Islet precursor cell (in vitro differentiated cells): ENCODE measurements around the gene CAPG.
"Not testable (repeated sequence)": the region's sequence is repeated elsewhere in the genome, so short reads cannot be mapped to it uniquely, and the experiment has no call there.

Source experiments
- DNase-seq: peaks from one replicate; pipeline ENCODE4 v3.0.0-alpha.2; 2018

Gene CAPG

GRCh38 chr2:85419009-85419675, 9.0 kb upstream of the CAPG start:
- no peak for DNase-seq

- DNase-seq: peak; percentile 94
Observed at GRCh38 chr2:85418132-85419008, 8.2 kb upstream of the CAPG start, which contains the start of gene SH2D6. TSS of gene SH2D6 (plus strand) at chr2:85418714. CDS start at chr2:85429466, 10,752 bp downstream.

DNA sequence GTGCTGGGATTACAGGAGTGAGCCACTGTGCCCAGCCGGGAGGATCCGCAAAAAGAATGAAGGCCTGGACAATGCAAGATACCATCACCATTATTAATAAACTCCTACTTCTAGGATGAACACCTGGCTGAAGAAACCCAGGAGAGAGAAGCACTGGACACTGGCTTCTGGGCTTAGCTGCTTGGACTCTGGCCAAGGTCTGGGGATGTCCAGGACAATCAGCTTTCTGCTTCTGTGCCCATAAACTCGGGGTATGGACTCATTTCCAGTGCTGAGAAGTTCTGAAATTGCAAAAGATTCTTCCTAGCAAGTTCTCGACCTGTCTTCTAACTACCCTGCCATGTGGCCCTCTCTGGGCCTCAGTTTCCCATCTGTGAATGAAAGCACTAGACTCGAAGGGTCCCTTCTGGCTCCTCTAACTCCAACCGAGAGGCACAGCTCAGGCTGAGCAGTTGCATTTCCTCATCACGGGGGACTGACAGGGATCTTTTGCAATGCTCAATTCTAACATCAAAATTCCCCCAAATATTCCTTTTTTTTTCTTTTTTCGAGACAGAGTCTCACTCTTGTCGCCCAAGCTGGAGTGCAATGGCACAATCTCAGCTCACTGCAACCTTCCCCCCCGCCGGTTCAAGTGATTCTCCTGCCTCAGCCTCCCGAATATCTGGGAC, 5.9 kb upstream of the CAPG start:
- no peak for DNase-seq

DNA sequence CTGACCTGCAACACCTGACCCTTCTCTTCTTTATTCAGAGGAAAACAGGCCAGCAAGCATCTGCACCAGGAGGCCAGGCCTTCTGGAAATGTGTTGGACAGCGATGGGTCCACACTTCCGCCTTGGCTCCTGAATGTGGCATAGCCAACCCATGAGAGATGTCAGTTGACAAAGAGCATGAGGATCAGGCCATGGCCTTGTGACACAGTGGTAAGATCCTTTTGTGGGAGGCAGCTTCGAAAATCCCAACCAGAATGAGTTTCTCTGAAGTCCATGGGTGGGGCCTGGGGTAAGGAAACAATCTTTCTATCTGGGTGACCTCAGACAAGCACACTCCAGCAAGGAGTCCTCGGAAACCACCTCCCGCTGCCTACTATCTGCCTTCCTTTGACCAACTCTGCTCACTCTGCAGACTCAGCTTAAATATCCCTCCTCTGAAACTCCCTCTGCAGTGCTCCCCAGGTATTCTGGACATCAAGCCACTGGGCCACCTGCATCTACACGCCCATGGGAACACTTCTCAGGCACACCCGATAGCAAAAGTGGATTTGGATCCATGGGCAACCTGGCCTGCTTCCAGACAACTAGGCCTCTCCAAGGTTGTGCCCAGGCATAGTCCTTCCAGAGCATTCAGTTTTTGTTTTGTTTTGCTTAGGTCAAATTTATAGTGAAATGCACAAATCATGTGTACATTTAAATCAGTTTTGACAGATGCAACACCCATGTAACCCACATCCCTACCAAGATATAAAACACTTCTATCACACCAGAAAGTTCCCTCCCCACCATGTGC, 4.8 kb upstream of the CAPG start:
- DNase-seq: no peak

DNA sequence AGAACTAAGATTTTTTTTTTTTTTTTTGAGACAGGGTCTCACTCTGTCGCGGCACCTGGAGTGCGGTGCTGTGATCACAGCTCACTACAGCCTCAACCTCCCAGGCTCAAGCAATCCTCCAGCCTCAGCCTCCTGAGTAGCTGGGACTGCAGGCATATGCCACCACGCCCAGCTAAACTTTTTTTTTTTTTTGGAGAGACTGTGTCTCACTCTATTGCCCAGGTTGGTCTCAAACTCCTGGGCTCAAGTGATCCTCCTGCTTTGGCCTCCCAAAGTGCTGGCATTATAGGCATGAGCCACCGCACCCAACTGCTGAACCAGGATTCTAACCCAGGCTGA, 4.2 kb upstream of the CAPG start:
- DNase-seq: not testable (repeated sequence)

GRCh38 chr2:85413592-85414420, 3.6 kb upstream of the CAPG start:
- DNase-seq: peak; percentile 82

DNA sequence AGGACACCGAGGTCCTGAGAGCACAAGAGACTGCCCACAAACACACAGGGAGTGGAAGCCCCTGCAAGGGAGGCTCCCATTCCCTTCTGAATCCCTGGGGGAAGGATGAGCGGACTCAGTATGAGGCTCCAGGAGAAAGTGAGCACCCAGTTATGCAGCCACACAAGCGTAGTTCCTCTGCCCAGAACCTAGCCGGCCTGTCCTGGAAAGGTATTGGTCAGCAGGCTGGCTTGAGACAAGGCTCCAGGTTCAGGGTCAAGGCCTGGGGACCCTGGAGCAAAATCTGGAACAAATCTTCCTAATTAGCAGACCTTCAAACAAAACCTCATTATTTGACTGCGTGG, 1.2 kb upstream of the CAPG start:
- DNase-seq: no peak

GRCh38 chr2:85410584-85411404, 628 bp upstream of the CAPG start:
- peak; percentile 54 for DNase-seq

DNA sequence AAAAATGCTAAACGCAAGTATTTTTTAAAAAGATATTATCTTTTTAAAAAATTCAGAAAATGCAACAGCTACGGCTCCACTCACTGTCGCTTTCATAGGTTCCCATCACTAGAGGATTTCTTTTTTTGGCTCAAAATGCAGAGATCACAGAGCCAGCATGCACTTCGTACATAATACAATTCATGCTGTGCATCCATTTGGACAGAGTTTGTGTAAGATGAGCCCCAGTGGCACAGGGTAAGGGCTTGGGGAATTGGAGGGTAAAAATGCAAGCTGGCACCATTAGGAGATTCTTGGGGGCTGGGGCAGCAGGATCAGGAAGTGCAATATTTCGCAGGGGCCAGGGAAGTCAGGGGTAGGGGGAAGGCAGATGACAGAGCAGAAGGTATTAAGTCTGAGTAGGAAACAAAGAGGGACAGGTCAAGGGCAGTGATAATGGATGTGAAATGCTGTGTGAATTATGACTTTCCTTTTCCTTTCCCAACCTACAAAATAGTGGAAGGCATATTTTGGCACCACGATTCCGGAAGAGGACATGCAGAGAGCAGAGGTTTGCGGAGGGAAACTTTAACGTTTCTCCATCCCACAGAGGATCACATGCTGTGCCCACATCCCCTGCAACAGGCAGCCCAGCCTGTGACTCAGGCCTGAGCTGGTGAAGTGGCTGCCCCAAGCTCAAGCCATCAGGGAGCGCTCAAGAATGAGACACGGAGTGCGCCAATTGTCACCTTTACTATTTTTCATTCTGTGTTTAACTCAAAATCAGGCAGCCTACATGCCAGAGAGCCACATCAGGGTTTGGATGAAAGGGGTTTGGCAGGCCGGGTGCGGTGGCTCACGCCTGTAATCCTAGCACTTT, 4.7 kb downstream of the CAPG start:
- no peak for DNase-seq

GRCh38 chr2:85401844-85402243, 8.3 kb downstream of the CAPG start:
- DNase-seq: no peak

- DNase-seq: no peak
Observed at GRCh38 chr2:85401464-85401805, 8.7 kb downstream of the CAPG start.

DNA sequence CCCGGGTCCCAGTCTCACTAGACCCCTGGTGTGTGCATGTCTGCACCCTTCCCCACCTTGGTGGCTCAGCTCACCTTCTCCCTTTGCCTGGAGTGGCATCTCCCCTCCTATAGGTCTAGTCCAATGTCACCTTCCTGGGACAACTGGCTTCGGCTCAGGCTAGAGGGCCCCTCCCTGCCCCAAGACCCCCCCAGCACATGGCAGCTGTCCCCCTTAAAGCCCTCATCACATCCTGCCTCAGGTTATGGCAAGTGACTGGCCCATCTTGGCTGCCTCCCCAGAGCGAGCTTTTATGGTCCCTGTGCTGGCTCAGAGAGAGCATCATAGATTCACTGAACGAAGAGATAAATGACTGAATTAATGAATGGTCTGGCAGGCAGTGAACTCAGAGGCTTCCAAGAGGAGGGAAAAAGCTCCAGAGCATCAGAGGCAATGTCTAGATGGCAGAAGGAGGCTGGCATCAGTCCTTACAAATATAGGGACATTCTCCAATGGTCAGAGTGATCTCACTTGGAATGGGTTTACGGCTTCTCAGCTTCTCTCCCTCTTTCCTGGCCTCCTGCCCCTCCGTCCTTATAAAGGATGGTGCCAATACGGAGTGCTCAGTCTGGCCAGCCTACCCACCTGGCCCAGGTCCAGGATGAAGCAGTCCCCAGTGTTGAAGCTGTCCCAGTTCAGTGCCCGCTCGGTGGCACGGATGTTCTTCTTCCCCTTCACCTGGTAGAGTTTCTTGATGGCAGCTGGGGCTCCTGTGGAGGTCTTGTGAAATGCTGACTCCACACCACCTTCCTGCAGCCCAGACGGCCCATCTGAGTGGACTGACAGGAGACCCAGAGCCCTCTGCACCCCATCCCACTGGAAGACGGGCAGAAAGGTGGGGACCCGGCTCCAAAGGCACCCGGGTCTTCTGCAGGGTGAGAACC, 9.4 kb downstream of the CAPG start:
- DNase-seq: no peak

GRCh38 chr2:85400023-85400422, 10.1 kb downstream of the CAPG start:
- DNase-seq: peak; percentile 25

GRCh38 chr2:85399183-85399455, 11.0 kb downstream of the CAPG start:
- DNase-seq: no peak

- DNase-seq: peak; percentile 50
Observed at GRCh38 chr2:85398426-85399182, 11.6 kb downstream of the CAPG start.

GRCh38 chr2:85397925-85398331, 12.2 kb downstream of the CAPG start:
- peak; percentile 29 for DNase-seq

DNA sequence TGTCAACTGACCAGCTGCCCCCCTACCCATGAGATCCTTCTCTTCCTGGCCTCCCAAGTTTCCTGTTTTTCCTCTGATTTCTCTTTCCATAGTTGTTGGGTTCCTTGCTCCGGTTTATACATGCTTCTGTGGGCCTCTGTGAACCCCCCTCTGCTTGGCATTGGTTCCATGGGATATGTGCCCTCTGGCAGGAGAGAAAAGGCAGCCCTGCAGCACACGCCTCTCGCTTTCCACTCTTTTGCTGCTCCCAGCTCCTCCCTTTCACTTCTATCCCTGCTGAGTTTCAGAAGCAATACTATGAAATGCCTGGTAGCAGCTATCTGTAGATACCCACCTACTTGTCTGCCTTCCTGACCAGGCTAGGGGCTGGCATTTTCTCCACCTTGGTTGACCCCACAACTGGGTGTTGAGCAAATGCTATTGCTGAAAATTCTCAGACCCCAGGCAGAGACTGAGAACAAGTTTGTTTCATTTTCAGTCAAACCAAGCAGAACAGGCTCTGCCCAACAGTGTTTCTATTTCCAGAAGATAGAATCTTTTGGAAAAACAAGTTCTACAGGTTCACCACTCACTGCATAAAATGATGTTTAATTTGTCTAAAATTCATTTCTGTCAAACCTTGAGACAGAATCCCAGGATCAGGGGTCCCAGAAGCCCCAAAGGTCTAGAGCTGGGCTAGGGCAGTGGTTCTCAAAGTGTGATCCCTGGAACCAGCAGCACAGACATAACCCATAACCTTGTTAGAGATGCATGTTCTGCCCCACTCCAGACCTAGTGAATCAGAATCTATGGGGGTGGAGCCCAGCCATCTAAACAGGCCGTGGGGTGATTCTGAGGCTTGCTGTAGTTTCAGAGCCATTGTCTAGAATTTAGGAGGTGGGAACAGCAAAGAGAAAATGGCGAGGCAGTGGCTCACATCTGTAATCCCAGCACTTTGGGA, 13.4 kb downstream of the CAPG start:
- peak; percentile 51 for DNase-seq
